EL (cell line): Measurements from ENCODE around the gene MTCH1.

Source experiments
- DNase-seq: peaks from one replicate; pipeline ENCODE4 v3.0.0-alpha.2; 2016

Gene MTCH1

DNA sequence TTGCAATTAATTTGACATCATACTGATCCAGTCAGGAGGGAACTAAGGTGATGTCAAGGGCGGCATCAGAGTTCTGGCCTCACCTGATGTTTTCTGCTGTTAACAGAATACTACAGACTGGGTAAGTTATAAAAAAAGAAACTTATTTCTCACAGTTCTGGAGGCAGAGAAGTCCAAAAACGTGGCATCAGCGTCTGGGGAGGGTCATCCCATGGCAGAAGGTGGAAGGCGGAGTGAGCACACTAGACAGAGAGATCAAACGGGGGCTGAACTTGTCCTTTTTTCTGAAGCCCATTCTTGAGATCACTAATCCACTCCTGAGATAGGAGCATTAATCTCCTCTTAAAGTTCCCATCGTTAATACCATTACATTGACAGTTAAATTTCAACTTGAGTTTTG is 3.3 kb upstream of the MTCH1 start:
- DNase-seq, result no peak

DNA sequence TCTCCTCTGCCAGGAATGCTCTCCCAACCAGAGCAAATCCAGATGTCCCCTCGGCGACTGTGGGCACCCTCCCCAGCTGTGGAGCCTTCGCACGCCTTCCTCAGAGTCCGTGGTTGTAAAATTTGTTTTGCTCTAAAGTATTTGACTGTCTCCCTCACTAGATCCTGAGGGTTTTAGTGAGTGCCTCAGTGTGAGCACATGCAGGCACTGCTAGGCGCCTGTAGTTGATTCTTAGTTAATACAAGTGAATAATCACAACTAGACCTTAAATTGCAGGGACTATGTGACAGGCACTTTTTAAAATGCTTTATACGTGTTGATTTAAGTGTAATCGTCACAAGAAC is 680 bp upstream of the MTCH1 start:
- DNase-seq, result no peak

DNA sequence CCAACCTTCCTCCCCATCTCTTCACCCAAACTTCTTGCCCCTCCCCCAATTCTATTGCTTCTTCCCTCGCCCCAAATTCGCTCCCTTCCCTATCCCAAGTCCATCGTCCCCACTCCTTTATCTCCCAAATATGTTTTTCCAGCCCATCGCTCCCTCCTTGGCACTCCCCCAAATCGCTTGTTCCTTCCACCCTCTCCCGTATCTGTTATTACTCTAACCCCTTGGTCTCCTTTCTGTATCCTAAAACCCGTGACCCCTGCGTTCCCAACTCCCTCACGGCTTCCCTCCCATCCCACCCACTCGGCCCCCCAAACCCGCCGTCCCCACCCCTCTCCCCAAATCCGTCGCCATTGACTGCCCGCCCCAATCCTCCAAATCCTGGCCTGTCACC is 584 bp downstream of the MTCH1 start:
- DNase-seq, result peak; percentile 23

DNA sequence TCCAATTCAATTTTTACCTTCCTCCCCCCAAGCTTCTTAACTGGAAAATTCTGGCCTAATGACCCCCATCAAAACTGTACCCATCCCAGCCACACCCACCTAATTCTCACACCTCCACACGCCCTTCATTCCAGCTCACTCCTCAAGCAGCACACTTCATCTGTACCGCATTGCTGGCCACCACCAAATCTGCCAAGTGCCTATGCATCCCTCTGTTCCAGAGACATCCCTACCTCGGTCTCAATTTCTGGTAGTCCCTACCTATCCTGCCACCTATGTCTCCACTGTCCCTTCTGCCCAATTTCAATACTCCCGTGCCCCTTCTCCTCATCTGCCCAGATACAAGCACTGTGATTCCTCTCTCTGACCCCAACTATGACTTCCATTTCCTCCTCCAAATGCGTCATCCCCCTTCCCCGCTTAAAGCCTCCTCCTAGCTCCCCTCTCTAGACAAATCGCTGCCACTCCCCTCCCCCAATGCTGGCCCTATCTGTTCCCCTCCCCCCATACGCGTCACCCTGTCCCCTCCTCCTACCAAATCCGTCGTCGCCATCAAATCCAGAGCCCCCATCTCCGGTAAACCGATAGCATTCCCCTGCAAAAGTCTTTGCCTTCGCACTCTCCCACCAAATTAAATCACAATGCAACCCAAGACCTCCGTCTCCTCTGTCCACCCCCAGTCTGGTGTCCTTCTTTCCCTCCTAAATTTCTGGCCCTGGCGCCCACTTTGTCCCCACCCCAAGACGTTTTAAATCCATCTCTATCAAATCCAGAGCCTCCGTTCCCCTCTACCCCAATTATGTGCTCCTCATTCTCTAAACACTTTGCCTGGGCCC is 1.2 kb downstream of the MTCH1 start:
- DNase-seq, result peak; percentile 93

DNA sequence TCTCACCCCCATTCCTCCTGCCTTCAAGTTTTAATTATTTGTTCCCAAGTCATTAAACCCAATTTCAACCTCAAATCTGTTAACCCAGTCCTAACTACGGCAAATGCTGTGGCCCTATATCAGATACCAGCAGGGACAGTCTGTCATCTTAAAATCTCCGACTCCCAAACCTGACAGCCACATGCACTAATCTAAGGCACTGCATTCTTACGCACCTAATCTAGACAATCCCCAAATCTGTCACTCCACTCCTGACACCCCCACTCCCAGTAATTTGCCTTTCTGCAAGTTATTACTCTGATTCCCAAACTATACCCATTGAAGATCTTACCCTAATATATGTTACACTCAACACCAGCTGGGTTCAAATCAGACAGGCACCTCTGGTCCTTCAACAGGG is 2.5 kb downstream of the MTCH1 start:
- DNase-seq, result no peak

DNA sequence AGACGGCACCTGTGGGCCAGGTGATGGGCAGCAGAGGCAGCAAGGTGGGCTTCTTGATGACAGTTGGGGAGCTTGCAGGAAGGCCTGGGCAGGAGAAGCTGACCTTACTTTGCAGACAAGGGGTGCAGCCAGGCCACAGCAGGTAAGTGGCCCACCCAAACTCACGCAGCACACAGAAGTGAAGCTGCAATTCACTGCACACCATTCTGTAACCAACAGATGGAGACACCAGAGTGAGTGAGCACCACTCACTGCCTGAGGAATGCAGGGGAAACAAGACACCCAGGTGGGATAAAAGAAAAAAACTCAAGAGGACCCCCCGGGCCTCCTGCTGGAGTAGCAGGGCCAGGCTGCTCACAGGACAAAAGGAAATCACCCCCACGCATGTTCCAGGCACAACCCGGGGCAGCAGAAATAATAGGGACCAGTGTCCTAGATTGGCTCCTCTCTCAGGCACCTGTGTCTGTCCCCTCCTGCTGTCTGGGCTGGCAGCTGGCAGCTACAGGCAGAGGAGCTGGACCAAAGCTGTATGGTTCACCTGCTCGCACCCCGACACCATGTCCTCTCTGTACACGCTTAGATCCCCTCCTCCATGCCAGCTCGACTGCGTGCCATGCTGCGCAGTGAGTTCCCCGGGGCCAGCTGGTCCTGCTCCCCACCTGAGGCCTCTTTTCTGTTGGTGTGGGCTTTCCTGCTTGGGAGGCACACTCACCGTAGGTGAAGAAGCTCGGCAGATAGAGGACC is 4.9 kb downstream of the MTCH1 start:
- DNase-seq, result no peak

DNA sequence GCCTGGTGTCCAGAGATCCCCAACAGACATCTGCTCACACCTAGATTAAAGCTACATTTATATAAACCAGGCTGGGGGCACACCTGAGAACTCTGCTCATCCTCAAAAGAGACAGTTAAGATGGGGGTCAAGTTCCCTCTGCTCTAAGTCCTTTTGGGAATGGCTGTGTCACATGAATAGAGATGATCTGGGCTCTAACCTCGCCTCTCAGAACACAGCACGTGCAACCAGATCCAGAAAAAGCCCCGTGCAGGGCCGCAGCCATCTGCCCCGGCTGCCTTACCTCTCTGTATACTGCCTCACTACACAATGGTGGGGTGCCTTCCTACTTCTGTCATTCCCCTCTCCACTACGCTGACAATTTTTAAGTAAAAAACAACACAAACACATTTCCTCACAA is 5.9 kb downstream of the MTCH1 start:
- no peak for DNase-seq

DNA sequence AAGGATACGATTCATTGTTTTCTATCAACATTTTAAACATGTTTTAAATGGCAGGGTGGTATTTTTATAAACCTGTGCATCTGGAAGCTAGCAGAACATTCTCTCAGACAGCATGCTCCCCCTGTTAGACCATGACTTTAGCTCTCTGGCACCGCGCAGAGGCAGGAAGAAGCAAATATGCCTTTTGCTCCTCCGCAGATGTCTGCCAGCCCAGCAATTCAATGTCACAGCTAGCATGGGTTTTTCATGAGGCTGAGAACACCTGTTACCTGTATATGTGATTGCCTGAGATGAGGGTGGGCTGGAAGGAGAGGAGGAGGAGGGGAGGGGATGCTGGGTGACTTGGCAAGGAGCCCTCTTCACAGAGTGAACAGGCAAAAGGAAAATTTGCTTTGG is 6.7 kb downstream of the MTCH1 start:
- peak; percentile 30 for DNase-seq

DNA sequence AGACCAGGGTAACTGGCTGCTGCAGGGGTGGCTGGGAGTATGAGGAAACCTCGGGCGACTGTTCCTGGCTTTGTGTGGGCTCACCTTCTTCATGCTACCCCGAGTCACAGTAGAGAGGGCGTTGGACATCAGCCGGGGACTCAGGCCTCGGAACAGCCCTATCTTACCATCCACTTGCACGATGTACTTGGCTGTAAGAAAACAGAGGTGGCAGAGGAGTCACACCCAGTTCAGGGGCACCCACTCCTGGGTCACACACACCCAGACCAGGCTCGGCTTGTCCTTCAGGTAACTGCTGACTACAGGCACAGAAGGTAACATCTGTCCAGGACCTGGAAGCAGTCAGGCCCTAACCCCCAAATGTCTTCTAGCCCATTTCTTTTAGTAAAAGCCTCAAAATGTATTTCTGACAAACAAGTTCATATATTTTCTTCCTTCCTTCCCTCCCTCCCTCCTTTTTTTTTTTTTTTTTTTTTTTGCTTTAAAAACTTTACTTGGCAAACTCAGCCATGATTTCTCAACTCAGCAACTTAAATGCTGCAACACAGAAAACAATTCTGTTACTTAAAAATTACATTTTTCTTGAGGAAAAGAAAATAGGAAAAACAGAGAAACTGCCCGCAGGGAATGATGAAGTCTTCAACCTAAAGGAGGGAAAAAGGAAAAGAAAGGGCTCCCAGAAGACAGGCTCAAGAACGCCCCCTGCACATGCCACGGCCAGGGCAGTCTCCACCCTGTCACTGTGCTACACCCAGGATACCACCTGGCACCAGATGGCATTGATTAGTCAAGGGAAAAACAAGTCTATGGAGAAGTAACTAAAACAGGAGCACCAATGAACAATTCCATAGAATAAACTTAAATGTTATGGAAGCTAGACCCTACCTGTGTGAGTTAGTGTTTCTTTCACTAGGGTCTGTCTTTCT is 7.3 kb downstream of the MTCH1 start:
- DNase-seq, result no peak

DNA sequence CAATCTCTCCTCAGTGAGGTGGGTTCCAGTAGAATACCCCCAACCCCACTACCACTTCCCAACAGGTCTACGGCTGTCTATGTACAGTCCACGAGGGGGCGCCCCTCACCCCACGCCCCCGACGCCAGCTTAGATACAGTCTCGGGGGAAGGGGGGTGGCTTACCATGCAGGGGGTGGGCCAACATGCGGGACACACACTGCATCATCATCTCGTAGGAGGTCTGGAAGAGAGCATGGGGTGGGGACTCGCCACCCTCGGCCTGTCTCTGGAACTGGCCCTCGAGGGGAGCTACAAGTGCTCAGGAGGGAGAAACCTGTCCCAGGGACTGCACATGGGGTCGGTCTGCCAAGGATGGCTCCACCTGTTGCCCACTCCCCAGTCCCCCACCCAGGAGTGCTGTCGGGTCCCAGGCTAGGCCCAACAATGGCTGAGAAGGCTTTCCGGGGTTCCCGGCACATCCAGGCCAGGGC is 8.5 kb downstream of the MTCH1 start:
- DNase-seq, result no peak

DNA sequence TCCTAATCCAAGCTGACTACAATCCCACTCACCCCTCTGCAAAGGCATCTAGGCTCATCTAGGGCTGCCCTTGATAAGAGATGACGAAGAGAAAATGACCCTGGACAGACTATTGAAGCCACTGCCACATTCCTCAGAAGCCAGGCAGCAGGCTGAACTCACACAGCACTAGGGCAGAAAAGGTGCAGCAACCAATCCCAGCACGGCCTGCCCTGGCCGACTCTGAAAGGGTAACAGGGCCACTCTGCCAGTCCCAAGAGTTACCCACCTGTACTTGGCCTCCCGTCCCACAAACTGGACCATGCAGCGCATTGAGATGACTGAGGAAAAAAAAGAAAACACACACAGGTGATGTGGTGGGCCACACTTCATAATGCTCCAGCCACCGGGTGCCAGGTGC is 9.1 kb downstream of the MTCH1 start:
- DNase-seq, result no peak

DNA sequence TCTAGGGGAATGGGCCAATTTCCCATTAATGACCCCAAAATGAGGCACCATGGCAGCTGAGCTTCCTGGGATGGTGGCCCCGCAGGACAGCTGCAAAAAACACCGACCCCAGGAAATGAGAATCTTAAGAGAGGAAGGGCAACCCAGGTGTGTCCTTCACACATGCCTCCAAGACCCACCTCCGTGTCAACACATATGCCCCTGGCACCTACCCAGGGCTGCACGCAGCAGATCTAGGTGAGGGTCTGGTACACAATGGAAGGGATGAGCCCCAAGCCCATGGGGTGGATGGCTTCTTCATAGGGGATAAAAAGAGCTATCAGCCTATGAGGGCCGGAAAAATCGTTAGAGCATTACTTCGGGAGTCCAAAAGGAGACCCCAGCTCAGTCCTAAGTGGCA is 9.5 kb downstream of the MTCH1 start:
- DNase-seq, result no peak

DNA sequence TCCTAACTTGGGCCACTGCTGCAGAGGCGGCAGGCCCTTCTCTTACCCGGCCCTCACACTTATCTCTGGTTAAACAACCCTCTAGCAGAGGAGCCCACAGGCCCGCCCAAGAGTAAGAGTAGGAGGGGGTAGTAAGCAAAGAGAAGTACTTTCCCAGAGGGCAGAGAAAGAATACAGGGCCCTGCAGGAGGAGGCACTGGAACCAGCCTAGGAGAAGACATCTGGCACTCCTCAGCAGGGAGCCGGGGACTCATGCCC is 10.1 kb downstream of the MTCH1 start:
- DNase-seq, result no peak

DNA sequence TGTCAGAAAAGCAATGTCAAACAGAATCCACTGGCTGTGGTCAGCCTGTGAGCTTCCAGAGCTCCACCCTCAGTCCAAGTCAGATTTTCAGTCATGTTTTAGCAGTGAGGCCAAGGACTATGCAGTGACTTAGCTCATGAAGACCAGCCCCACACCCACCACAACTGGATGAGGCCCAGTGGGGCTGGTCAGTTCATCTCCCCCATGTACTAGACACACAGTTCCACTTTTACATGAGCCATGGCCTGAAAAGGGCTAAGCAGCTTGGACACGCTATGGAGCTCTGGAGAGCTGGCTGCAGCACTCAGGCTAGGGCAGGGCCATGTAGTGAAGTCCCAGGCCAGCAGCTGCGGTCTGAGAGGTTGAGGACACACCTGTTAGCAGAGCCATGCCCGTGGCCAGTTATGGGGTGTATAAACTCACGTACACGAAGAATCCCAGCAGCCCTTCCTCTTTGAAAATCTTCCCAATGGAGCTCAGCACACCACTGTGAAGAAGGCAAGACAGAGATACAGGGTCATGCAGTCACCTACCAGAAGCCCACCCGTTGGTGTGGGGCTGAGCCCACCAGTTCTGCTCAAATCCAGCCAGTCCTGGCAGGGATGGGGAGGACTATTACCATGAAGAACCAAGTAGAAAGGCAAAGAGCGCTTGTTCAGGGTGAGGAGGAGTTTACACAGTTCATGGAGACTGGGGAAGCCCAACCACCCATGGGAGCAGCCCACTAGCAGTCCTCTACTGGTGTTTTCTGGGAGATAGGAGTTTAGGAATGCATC is 10.6 kb downstream of the MTCH1 start:
- DNase-seq, result no peak

DNA sequence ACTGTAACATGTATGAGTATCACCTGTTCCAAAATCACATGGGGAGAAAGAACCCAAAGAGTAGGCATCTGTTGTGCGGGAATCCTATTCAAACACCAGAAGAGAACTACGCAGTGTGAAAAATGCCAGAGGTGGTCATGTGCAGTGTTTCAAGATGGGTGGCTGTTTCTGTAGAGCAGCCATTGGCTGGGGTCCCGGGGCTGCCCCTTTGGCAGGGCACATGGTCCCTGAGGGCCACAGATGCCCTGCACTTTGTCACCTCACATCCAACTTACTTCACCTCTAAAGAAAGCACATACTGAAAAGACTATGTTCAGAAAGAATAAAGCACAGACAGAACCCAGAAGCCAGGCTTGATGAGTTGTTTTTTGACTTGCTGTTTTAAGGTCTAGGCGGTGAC is 12.3 kb downstream of the MTCH1 start:
- no peak for DNase-seq

DNA sequence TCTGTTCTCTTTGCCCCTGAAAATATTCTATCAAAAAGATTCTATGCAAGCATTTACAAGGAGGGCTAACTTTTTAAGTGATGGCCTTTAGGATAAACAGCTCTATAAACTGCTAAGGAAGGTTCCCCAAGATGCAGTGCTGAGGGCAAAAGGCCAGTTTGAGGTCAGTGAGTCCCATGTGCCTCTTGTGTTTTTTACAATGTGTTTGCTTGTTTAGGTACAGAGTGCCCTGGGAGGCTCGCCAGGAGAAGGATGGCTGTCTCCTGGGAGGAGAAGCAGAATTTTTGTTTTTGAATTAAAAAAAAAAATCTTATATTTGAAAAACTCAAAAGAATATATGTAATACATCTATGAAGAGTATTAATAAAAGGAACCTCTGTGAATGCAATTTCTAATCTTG is 12.8 kb downstream of the MTCH1 start:
- DNase-seq, result no peak

DNA sequence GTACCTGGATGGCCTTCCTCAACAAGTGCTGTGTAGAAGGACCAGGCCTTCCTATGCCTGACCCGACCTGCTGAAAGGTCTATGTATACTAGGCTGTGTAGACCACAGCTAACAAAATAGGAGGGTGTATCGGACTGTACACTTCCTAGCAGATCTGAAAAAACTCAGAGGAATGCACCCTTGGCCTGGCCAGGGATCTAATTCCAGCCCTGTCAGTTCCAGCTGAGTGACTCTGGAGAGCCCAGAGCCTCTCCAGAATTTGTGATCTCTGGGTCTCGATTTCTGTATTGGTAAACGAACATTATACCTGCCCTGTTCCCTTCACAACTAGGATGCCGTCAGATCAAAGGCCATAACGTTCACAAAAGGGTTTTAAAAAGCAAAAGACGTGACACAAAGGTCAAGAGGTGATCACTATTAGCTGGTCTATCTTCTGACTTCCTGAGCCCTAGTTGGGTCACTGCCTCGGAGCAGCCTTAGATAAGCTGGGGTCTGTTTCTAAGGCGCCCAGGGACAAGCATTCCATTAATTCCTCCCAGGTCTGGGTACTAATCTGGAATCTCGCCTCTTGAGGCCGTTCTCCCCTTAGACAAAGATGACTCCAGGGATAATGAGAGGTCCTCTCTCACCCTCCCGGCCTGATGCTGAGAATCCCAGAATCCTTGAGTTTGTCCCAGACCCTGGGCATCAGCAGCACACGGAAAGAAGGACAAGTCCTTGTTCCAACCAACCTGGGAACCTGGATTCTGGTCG is 13.9 kb downstream of the MTCH1 start:
- no peak for DNase-seq

DNA sequence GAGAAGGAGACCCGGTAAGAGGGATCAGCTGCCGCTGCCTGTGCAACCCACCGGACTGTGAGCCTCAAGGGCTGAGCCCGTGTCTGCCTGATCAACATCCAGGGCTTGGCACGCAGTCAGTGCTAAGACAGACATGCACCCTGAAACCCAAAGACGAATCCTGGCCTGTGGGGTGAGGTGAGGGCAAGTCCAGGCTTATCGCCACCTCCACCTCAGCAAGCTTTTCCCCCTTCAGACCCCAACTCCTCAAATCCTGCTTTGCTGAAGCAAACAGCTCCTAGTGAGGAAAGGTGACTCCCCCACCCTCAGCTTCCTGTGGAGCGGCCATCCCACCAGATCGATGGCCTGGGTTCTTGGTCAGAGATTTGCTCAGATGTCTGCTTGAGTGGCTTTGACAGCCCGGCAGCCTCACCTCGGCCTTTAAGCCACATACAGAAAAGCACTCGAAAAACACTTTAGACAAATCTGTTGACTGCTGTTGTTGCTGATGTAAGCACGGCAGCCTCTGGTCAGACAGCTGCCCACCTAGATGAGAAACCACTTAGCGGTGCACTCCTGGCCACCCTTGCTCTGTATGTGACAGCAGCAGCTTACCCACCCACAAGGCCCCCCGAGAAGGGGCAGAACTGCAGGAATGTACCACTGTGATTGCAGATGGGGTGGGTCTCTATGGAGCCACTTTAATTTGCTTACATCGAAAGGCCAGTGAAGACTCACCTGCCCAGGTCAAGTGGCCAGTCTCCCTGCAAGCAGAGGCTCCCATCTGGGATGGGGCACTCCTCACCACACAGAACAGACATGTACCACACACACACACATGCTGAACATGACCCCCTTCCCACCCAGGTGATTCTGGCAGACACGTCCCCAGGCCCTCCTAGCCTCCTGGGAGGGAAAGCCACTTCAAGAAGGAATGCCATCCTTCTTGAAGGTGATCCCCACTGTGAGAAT is 14.8 kb downstream of the MTCH1 start:
- DNase-seq, result no peak

DNA sequence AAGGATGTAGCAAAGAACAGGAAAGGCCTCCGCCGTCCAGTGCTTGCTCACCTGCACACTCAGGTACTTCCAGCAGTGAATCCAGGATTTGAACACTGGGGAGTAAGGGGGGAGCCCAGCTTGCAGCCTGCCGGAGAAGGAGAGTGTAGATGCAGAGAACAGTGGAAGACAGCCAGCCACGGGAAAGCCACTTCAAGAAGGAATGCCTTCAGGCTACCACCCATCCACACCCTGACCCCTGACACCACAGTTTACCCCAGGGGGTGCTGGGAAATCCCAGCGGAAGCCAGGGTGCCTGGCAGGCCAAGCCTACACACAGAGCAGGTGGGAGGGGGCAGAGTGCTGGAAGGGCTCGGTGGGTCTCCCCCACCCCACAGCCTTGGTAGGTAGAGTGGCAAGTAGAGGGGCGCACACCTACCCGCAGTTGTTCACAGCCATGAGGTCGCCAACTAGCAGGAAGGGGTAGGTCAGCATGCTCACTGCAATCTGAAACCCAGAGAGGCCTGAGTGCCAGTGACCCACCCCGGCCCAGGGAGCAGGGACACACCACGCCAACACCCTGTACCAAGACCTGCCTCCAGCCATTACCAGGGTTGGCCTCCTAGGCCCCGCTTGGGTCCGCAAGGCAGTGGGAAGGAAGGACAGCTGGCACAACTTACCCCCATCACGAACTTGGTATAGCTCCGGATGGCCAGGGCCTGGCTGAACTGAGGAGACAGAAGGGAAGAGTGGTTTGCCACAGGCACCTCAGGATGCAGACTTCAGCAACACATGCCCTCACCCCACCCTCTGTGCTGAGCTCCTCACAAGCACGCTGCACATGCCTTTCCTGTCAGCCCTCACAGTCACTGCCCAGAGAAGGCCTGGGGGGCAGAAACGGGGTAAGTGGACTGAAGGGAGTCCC is 15.8 kb downstream of the MTCH1 start:
- no peak for DNase-seq

DNA sequence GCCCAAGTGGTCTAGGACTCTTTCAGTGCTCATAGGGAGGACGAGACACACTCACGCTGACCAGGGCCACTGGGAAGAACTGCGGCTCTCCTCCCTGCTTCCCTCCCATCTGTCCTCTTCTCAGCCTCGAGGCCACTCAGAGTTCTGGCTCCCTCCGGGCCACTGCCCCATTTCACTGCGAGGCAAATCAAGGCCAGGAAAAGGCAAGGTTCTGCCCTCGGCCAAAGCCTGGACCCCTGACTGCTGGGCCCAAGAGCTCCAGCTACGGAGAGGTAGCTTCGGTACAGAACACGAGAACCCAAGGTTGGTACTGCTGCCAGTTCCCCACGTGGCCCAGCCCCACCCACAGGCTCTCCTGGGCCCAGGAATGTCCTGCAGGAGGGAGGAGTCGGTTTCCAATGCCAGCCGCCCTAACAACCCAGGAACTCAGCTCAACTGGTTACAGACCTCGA is 16.7 kb downstream of the MTCH1 start:
- no peak for DNase-seq
